ENCODE data around the gene CNGA4.

Gene CNGA4

GRCh38 chr11:6234387-6235107, 4.3 kb upstream of the CNGA4 start, which contains the start of gene FHIP1B:
FHIP1B (minus strand) TSS chr11:6234636; CDS start chr11:6224516, 10,120 bp downstream.
- no peak for TF ChIP-seq CTCF (conservative IDR thresholded peaks at IDR 0.05)
- H3K27ac ChIP-seq, result peak within 1 kb of the TSS; percentile 71

- H3K27ac ChIP-seq, result no peak overlapping the region
- no peak for TF ChIP-seq CTCF (conservative IDR thresholded peaks at IDR 0.05)
Observed at GRCh38 chr11:6237266-6237665, 1.6 kb upstream of the CNGA4 start.

- no peak for TF ChIP-seq CTCF (conservative IDR thresholded peaks at IDR 0.05)
- H3K27ac ChIP-seq, result no peak overlapping the region
Observed at GRCh38 chr11:6237761-6238302, 1.1 kb upstream of the CNGA4 start.

- no peak for TF ChIP-seq CTCF (conservative IDR thresholded peaks at IDR 0.05)
- H3K27ac ChIP-seq, result no peak overlapping the region
Observed at GRCh38 chr11:6240139-6240538, 1.2 kb downstream of the CNGA4 start.

GRCh38 chr11:6240781-6241180, 1.9 kb downstream of the CNGA4 start:
- no peak overlapping the region for H3K27ac ChIP-seq
- no peak for TF ChIP-seq CTCF (conservative IDR thresholded peaks at IDR 0.05)

- no peak for TF ChIP-seq CTCF (conservative IDR thresholded peaks at IDR 0.05)
- no peak overlapping the region for H3K27ac ChIP-seq
Observed at GRCh38 chr11:6241316-6241715, 2.4 kb downstream of the CNGA4 start.

GRCh38 chr11:6245536-6245935, 6.6 kb downstream of the CNGA4 start:
- no peak overlapping the region for H3K27ac ChIP-seq
- no peak for TF ChIP-seq CTCF (conservative IDR thresholded peaks at IDR 0.05)
